ELF-1 (cell line): ENCODE measurements around the gene JPH4.

Experiments
- DNase-seq: peaks from one replicate; pipeline ENCODE4 v3.0.0-alpha.2; 2016; ENCODE audit warnings: low read depth, low spot score

Gene JPH4

DNA sequence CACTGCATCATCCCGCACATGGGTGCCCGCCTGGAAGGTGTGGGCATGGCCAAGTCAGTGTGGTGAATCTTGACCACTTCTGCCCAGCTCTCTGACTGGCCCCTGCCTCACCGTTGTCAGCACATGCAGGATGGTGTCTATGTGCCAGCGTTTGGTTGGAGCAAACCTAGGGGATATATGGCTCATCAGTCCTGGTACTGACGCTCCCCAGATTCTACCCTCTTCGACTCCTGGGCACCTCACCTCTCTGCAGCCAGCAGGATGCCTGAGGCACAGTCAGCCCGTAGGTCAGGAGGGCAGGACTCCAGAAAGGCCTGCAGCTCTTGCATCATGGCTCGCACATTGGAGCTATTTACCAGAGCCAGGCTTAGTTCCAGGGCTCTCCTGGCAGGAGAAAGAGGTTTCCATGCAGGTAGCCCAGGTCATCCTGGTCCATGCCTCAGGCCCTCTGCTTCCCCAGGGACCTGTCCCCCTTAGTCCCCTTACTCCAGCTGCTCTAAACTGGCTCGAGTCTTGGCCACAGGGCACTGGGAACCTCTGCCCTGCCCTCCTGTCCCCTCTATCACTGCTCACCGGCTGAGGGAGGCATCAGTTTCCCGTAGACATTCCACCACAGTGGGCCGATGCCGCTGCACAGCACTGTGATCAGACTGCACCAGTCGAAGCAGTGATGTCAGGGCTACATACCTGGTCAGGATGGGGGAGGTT, 15.0 kb downstream of the JPH4 start:
- DNase-seq: no peak

DNA sequence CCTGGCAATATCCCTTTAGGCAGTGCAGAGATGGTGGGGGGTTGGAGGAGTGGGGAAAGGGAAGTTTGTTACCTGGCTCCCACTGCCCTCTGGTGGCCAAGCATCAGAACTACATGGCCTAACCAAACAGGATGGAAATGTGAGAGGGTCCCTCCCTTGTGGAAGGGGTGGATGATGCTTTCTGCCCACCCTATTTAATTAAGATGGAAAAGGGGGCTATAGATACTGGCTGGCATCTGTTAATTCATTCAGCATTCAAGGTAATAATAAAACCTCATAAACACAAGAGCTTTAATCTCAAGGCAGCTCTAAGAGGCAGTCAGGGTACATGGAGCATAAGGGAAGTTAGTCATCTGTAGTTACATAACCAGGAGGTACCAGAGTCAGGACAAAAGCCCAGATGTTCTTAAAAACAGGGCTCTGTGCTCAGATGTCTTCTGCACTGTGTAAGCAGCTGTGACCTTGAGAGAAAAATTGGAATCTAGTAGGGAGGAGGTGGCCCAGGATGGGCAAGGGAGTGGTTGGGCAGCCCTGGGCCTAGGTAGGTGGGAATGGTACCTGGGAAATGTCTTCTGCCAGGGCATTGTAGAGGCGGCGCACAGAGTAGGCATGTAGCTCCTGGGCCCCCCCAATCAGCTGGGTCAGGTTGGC, 15.6 kb downstream of the JPH4 start:
- DNase-seq: peak; percentile 78

DNA sequence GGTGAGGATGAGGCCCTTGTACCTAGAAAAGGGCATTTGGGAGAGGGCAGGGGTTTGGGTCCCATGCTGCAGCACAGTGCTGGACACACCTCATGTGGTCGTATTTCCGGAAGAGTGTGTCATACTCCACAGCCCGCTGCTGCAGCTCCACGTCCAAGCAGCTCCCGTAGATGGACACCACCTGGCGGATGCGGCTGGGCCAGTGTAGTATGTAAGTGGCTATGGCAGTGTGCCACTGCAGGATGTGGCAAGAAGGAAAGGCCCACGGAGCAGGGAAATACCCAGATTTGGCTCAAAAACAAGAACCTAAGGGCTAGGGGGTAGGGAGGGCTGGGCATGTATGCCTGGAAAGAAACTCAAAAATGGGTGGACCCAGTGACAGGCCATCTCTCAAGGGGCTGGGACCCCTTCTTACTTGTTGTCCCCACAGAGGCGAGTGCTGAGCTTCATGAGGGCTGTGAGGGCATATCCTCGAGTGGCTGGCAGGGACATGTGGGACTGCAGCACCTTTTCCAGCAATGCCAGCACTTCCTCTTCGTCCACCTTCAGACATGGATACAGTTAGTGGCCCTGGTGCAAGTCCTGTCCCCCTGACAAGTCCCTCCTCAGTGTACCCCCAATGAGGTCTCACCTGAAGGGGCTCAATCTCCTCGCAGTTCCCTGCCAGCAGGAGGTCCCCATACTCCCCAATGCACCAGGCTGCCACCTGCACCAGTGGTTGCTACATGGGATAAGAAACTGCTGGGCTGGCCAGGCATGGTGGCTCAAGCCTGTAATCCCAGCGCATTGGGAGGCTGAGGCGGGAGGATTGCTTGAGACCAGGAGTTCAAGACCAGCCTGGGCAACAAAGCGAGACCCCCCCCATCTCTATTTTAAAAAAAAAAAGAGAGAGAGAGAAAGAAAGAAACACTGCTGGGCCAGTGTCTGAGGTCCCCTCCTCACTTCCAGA, 16.4 kb downstream of the JPH4 start:
- DNase-seq: no peak

DNA sequence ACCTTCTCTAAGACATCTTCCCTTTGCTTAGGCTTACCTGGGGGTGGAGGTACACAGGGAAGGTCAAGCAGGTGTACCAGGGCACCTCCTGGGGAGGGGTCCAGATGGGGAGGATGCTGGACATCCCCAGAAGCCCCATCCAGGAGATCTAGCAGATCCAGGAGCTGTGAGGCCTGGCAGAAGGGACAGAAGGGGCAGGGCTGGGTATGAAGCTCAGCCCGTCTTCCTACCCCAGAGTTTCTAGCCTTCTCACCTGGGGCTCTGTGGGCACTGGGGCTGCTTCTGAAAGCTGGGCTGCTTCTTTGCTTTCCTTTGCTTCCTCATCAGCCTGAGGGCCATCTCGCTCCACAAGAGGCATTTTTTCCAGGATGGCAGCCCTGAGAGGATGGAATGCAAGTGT, 17.3 kb downstream of the JPH4 start:
- DNase-seq: no peak

DNA sequence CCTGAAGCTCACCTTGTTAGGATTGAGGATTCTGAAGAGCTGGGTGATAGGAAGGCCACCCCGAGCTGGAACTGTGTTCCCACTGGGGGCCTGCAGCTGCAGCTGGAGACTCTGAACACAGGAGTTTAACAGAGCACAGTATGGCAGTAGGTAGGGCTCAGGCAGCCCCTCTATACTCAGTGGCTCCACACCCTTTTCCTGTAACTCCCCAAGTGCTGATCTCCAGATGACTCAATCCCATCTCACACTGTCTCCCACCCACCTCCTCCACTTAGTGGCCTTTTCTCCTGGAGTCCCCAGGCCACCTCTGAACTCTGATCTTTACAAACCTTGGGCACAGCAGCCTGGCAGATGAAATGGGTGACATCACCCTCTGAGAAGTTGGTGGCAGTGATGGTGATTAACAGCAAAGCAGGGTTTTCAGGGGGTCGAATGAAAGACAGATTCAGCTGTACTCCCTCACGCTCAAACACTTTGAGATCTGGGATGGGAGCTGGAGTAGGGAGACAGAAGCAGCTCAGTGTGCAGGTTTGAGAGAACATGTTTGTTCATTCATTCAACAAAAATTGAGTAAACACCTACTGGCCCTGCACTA, 18.6 kb downstream of the JPH4 start:
- no peak for DNase-seq

DNA sequence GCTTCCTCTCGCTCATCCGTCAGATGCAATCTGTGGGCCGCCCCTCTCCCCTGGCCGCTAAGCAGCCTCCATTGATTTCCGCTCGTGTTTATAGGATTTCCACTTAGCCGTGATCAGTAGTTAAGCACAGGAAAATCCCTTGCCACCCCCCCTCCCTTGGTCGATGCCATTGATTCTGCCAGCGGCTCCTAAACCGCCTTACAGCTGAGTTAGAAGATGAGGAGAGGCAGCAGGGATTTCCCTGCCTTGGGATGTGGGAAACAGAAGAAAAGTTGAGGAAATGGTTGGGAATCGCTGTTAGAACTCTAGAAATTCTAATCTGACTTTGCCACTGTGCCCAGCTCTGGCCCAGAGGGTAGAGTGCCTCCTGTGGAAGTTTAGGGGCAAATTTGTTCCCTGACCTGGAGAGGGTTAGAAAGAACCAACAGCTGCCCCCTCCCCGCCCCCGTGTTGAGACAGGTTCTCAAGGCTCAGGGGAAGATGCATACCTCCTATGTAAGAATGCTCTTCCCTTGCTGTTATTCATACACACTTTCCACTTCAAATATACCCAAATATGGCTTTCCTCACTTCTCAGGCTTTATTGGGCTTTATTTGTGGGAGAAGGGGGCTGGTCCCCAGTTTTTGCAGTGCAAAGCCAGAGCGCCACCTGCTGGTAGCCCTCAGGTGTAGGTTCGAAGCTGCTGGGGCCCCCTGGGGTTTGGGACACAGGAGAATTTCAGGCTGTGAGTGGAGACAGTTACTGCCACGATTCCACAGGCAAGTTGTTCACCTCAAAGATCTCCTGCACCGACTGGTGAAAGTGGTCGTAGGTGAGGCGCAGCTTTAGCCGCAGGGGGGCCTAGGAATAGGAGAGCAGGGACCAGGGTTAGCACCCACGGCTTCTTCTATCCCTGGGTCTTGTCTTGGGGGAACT, 19.3 kb downstream of the JPH4 start:
- no peak for DNase-seq

DNA sequence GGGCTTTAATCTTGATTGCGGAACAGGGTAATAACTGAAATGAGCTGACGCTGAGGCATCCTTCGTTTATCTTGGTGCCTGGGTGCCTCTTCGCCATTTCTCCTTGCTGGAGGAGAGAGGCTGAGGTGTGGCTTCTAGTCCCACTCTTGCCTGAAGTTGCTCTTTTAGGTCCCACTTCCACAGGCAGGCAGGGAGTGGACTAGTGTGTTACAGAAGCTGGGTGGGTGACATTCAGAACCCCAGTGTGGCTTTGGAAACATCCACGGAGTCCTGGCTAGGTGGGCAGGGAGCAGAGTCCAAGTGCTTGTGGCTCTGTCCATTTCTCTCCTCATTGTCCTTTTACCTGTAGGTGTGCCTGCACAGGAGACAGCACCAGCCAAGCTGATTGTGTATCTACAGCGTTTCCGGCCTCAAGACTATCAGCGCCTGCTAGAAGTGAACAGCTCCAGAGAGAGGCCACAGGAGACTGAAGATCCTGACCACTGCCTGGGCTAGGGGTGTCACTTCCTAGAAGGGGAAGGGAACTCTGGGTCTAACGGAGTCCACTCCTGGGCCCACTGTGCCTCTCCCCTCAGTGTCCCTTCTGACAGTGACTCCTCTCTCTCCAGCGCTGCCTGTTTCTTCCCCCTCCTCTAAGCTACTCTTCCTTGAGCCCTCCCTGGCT, 20.1 kb downstream of the JPH4 start:
- no peak for DNase-seq

DNA sequence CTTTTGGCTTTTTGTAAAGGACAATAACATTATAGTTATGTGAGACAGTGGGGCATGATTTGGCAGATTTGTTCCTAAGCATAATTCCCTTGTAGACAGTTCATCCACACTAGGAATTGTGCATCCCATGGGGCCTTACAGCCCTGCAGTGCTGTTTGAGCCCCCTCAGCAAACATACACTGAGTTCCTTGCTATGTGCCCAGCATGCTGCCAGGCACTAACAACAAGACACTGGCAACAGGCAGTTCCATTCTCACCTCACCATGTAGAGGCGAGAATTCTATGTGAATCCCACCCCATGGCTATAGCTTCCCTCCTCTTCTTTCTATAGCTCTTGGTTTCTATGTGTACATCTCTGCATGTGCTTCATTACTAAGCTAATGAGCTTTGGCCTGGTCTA, 20.6 kb downstream of the JPH4 start:
- DNase-seq: no peak

DNA sequence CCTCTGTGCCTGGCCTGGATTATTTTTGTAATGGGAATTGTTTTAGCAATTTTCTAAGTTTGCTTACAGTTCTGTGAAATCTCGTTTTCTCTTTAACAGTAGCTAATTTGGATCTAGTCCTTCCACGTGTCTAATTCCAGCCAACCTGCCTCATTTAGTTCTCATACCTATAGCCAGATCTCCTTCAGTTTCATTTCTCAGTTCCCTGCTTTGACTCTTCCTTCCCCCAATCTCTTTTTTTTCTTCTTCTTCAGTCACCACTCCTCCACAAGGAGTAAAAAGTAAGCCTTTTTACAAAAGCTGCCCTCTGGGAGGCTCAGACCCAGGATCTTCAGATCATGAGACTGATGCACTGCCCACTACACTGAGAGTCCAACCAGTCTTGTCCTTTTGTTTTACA, 21.1 kb downstream of the JPH4 start:
- DNase-seq: no peak

DNA sequence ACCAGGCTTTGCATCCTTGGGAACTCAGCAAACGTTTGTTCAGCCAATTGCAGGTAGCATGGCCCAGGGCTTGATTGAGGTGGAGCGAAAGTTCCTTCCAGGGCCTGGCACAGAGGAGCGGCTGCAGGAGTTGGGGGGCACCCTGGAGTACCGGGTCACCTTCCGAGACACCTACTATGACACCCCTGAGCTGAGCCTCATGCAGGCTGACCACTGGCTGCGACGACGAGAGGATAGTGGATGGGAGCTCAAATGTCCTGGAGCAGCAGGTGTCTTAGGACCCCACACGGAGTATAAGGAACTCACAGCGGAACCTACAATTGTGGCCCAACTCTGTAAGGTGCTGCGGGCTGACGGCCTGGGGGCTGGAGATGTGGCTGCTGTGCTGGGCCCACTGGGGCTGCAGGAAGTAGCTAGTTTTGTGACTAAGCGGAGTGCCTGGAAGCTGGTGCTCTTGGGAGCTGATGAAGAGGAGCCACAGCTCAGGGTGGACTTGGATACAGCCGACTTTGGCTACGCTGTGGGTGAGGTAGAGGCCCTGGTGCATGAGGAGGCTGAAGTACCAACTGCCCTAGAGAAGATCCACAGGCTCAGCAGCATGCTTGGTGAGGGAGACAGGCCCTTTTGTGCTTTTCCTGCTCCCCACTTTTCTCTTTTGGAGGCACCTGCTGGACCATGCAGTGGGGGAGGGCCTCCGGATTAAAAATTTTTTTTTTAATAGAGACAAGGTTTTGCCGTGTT, 21.7 kb downstream of the JPH4 start:
- no peak for DNase-seq

DNA sequence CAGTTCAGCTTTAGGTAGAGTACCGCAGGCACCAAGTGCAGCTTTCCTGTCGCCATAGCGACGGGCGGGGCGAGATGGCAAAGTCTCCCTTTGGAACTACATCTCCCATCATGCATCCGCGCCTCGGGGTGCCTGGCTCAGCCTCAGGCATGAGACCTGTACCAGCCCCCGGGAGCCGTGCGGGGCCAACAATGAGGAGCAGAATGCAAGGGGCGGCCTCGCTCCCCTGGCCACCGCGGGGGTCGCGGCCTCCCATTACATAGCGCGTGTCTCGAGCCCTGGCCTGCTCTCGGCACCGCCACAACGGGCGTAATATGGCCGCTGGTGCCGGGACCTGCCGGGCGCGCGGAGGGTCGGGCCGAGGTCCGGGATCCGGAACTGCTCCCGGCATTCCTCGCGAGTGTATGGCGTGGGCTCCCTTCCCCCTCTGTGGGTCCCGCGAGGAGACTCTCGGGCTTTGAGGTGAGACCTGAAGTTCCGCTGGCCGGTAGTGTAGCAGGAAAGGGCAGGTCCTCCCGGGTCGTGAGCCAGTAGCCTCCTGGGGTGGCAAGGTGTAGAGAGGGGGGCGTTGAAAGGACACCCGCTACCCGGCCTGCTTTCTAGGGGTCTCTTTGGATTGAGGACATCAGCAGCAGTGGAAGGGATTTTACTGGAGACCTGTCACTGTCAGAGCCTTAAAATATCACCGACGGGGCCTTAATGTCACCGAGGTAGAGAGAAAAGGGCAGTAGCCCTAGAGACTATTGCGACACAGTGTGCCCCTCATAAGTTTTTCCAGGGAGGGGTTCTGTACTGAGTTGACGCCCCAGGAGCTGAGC, 22.5 kb downstream of the JPH4 start, which contains the start of gene THTPA:
THTPA (plus strand) TSS at position 390 of the 818 bp plus-strand sequence. CDS start 487 bp downstream, outside the sequence.
- peak; percentile 93 for DNase-seq

DNA sequence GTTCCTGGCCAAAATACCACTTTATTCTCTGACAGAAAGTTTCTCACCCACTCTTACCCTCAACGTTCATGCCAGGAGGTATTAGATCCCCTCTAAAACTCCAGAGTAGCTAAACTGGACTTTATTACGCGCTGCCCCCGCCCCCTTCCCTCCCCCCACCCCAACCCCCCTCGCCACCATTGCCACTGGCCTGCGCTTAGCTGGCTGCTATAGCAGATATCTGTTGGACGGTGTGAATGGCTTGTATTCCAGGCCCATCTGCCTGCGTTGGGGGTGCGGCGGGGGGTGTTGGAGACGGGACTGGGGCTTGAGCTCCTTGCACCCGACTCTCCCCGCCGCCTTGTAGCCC, 23.1 kb downstream of the JPH4 start:
- DNase-seq: no peak

DNA sequence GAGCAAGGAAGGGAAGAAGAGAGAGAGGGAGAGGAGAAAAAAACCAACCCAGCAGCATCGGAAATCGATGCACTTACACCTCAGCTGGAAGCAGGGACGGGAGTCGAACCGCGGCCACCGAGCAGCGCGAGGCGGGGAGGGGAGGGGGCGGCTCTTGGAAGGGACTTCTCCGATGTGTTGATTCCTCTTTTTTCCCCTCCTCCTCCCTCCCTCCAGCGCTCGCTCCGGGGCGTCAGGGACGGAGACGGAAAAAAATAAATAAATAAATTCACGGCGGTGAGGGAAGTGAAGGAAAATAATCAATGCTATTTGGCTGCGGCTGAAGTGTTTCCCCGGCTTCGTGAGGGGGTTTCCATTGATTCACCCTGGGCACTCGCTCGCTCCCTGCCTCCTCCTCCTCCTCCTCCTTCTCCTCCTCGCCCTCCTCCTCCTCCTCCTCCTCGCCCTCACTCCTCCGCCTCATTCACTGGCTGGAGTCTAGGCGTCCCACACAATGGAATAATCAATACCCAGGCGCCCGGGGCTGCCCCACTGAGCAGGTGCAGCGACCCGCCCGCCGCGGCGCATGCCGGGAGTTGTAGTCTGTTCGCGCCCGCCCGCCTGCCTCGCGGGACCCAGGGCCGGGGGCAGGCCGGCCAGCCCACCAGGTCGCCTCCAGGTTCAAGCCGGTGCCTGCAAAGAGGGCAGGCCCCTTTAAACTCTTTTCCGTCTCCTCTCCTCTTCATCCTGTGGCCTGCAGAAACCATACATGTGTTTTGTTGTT, 27.1 kb downstream of the JPH4 start, which contains the start of gene ZFHX2:
ZFHX2 (minus strand) TSS at position 500 of the 763 bp plus-strand sequence. CDS start 16,440 bp downstream, outside the sequence.
- peak; percentile 94 for DNase-seq

DNA sequence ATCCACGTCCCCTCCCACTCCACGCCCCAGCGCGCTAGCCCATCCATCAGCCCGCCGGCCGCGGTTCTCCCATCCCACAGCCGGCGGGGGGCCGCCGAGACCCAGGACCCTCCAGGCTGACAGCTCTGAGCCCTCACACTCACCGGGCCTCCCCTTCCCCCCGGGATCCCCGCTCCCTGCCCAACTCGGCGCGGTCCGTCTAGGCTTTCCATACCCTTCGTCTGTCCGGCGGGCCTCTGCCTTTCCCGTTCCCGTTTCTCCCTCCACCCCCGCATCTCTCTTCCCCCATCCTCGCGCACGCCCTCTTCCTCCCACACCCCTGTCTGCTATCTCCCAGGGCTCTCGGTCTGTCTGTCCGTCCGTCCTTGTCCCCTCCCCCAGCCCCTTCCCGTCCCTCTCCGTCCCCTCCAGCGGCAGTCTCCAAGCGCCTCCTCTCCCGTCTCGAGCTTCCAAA, 27.8 kb downstream of the JPH4 start:
- no peak for DNase-seq

DNA sequence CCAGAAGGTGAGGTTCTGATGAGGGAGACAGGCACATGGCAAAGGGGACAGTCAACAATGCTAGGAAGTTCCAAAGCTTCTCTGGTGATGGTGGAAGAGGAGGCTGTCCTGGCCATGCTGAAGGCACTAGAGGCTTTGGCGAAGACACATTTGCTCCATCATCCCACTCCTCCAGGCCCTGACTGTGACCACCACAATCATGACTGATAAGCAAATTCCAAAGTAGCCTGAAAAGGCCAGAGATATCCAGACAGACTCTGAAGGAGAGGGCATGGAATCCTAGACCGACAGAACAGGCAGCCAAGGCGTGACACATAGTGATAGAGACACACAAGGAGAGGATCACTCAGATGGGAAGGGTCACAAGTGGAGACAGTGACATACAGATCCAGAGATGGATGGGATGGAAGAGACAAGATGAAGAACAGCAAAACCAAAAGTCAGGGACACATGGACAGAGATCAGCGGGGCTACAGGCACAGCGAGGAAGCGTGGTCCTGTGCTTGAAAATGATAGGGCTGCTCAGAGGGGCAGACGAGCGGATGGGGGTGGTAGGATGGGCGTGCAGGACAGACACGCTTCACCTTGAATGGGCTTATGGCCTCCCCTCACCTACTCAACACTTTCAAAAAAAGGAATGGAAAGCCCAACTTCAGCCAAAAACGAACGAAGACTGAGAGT, 28.3 kb downstream of the JPH4 start:
- DNase-seq: peak; percentile 27

DNA sequence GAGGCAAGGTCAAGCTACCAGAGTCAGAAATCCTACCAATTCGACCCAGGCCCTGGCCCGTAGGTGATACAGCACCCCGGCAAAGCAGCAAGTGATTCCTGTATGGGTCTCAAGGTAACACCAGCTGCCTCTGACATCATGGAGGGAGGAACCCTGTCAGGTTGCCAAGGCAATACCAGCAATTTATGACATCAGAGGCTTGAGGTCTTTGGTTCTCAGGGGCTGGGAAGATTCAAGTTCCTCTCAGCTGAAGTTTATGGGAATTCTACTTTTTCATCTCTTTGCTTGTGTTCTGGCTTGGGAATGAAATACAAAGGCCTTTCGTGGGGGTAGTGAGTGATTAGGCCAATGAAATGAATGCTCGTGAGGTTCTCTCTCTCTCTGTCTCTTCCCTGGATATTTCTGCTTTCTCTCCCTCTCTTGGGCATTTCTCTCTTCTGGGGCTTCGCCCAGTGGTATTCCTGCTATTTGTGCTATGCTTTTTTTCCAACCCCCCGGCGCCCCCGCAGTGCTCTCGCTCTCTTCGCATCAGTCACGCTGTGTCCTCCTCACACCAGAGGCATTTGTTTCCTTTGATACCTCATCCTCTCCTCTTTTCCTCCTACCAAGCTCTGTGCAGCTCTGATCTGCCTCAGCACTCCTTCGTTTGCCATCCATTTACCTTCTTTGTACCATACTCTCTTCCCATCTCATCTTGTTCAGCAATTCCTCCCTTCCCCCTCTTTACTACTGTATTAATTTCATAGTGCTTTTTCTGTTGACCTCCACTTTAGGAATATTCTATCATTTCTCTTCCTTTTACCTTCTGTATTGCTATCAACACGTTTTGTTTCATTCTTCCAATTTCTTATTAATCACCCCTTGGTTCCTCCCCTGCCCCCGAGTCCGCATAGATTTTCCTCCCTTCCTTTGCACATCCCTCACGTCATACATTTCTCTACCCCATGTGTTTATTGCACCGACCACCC, 30.0 kb downstream of the JPH4 start:
- DNase-seq: peak; percentile 68
